Islet precursor cell (in vitro differentiated cells): ENCODE measurements around the gene PSME4.
A peak's percentile ranks its signal among the peaks of the same experiment; 100 is the strongest.
"Not testable (repeated sequence)": the region's sequence is repeated elsewhere in the genome, so short reads cannot be mapped to it uniquely, and the experiment has no call there.

Experiments used
- DNase-seq: peaks from one replicate; pipeline ENCODE4 v3.0.0-alpha.2; 2018

PSME4 gene

DNA sequence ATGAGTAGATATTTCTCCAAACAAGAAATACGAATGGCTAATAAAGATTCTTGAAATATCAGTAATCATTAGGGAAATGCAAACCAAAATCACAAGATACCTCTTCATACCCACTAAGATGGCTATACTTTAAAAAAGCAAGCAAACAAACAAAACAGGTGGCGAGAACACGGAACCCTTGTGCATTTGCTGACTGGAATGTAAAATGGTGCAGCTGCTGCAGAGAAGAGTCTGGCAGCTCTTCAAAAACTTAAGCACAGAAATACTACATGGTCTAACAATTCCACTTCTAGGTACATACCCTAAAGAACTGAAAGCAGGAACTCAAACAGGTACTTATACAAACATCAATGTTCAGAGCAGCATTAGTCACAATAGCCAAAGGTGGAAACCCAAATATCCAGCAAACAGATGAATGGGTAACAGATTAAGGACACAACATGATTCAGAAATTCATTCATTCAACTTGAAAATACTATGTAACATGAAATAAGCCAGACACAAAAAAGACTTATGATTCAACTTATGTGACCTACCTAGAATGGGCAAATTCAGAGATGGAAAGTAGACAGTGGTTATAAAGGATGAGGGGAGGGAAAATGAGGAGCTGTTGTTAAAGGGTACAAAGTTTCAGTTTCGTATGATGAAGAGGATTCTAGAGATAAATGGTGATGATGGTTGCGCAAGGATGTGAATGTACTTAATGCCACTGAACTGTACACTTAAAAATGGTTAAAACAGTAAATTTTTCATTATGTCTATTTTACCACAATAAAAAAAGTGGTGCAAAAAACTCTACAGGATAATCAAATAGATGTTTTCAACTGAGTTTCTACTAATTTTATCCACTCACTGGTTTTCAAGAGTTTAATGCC lies 84.2 kb downstream of the PSME4 start:
- no peak for DNase-seq

DNA sequence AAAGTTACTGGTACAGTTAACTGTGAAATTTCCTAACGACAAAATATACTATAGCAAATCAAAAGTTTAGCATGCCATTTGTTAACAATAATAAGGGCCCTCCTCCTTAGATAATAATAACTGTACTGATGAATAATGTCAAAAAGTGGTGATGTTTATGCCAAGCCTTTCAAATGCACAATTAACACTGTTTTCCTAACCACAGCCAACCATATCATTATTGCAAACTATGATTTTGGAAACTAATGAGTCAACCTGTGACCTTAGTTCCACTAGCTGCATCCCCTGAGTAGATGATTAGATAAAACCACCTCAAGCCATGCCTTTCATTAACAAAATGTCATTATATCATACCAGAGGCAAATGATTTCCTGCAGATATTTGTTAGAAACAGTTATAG lies 85.9 kb downstream of the PSME4 start:
- no peak for DNase-seq

DNA sequence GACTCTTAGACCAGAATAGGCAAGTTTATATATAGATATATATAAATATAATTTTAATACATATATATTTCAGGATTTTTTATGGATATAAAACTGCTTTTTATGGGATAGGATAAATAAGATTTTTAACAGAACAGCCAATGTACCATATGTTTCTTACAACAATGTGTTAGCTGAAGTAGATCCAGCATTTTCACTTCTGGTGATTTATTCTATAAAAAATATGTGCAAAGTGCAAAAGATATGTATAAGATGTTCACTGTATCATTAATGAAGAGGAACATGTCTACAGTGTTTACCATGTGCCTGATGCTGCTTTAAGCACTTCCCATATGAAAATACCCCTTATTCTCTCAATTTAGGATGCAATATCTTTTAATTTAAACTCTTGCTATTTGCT lies 88.8 kb downstream of the PSME4 start:
- DNase-seq: no peak

DNA sequence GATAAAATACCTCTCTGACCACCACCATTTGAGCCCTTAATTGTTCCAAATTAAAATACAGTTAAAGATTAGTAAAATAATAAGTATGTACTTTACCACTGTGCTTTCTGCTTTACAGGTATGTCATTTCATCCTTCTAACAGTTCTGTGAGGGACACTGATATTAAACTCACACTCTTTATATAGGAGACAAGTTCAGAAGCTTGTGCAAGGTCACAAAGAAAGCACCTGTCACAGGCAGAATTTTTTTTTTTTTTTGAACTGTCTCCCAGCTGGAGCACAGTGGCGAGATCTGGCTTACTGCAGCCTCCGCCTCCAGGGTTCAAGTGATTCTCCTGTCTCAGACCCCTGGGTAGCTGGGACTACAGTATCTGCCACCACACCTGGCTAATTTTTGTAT lies 89.4 kb downstream of the PSME4 start:
- no peak for DNase-seq

DNA sequence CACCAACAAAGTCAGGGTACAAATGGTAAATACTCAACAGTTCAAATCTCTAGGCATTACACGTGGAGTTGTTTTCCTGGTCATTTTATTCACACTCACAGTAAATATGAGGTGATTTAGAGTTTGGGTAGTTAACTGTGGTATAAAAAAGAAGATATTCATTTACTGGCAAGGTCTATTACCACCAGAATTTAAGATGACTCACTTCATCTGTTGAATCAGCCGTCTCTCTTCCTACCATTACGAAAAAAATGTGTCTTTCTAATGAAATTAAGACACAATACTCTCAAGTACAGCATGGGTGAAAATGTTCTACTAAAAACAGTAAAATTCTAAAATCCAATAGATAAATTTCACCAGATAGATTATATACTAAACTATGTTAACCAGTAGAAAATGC lies 90.0 kb downstream of the PSME4 start:
- no peak for DNase-seq

DNA sequence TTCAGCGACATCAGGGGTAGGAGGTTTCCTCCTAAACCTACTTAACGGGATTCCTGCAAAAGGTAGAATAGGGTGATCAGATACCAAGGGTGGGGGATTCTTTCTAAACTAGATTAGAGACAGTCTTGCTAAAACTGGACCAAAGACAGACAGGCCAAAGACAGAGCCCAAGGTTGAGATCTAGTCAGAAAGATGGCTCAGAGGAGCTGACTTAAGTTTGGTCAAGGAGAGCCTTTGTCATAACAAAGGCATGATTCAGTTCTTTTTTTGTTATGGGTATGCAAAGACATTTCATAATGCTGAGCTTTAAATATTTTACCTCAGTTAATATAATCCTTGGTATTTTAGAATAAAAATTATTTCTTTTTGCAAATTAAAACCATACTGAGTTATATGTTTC lies 93.2 kb downstream of the PSME4 start:
- DNase-seq: no peak

DNA sequence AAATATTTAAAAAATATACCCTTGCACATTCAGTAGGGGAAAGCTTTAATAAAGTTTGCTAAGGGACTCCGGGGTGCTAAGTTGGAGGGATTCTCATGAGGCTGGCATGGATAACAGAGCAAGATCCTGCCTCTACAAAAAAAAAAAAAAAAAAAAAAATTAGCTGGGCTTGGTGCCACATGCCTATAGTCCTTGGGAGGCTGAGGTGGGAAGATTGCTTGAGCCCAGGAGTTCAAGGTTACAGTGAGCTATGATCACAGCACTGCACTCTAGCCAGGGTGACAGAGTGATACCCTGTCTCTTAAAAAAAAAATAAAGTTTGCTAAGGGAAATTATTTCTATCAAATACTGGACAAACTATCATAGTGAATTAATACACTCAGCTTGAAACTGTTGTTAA lies 93.7 kb downstream of the PSME4 start:
- DNase-seq: no peak

DNA sequence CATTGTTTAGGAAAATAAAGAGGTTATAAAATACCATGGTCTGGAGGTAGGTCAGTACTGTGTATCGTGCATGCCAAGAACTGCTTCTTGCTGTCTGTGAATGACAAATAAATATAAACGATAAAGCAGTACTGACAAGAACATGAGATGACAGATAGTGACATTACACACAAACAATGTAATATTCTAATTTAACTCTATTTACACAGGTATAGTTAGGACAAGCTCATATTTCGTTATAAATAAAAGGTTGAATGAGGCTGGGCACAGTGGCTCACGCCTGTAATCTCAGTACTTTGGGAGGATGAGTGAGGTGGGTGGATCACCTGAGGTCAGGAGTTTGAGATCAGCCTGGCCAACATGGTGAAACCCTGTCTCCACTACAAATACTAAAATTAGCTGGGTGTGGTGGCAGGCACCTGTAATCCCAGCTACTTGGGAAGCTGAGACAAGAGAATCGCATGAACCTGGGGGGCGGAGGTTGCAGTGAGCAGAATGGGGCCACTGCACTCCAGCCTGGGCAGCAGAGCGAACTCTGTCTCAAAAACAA lies 96.3 kb downstream of the PSME4 start:
- no peak for DNase-seq

DNA sequence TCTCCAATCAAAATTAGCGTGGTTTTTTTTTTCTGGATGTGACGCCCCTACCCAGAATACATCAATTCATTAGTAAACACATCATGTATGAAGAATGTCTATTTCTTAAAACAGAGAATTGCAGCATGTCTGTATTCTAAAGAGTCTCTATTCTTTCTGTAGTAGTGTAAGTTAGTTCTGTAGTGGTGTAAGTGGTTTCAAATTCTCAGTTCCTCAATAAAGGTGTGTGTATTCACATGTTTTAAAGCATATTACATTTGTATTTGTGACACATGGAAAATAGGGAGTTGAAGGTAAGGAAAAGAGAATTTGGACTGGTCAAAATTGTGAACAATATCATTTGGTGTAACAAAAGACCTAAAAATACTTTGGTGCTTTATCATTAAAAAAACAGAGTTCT lies 103.0 kb downstream of the PSME4 start:
- DNase-seq: no peak

DNA sequence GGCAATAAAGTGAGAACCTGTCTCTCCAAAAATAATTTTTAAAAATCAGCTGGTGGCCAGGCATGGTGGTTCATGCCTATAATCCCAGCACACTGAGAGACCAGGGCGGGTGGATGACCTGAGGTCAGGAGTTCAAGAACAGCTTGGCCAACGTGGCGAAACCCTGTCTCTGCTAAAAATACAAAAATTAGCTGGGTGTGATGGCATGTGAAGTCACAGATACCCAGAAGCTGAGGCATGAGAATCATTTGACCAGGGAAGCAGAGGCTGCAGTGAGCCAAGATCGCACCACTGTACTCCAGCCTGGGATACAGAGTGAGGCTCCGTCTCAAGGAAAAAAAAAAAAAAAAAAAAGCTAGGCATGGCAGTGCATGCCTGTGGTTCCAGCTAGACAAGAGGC lies 103.6 kb downstream of the PSME4 start:
- DNase-seq: no peak

DNA sequence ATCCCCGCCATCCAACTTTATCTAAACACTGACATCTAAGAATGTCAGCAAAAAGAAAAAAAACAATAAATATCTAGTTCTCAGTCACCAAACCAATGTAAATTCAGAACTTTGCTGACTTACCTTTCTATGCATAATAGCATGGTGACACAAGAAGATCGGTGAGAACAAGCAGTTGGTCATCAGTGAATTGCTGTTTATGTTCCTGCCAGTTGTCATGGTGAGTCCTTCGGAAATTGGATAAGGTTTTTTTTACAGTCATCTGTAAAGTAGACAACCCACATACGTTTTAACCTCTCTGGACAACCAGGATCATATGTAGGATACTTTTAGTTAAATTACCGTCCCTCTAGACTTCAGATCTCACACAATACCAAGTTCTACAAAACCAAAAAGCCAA lies 104.8 kb downstream of the PSME4 start:
- DNase-seq: no peak

DNA sequence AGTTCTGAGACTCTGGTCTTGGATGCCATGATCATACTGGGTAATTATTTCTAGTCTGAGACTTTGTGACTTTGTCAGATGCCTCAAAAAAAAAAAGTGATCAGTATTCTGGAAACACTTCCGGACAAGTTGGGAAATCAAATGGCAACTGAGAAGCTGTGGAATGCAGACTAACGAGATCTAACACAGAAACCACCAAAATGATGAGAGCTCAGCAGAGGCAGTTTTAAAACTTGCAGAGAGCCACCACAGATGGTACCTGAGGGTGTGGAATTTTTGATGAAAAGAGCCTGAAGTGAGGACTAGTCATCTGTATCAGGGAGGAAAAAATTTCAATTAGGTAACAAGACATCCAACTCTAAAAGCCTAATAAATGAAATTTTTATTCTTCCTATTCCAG lies 105.5 kb downstream of the PSME4 start:
- no peak for DNase-seq

DNA sequence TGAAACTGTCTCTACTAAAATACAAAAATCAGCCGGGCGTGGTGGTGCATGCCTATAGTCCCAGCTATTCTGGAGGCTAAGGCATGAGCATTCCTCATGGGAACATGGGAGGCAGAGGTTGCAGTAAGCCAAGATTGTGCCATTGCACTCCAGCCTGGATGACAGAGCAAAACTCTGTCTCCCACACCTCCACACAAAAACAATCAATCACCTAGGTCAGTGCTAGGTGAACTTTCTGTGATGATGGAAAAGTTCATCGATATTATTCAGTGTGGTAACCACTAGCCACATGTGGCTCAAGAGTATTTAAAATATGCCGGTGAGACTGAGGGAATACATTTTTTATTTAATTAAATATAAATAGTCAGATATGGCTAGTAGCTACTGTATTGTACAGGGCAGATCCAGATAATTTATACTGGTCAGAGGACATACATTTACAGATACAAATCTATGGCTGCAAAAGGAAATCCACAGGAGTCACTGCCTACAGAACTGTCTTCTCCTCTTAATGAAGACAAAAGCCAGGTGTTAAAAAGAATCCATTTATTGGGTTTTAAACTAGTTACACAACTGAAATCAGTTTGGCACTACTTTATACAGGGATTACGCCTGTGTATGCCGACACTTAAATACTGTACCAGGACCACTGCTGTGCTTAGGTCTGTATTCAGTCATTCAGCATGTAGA lies 107.1 kb downstream of the PSME4 start:
- DNase-seq: no peak

DNA sequence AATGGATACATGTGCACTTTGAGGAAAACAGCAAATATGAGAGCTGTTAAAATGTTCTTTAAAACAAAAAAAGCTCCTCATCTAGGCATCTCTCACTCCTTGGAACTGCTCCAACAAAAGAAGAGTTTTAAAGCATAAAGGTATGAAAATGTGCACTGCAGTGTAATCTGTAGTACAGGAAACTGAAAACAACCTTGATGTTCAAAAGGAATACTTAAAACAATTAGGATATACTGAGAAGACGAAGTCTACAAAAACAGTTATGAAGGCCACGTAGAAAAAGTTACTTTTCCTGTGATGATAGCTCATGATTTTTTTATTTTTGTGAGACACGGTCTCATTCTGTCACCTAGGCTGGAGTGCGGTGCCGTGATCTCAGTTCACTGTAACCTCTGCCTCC lies 109.0 kb downstream of the PSME4 start:
- no peak for DNase-seq

DNA sequence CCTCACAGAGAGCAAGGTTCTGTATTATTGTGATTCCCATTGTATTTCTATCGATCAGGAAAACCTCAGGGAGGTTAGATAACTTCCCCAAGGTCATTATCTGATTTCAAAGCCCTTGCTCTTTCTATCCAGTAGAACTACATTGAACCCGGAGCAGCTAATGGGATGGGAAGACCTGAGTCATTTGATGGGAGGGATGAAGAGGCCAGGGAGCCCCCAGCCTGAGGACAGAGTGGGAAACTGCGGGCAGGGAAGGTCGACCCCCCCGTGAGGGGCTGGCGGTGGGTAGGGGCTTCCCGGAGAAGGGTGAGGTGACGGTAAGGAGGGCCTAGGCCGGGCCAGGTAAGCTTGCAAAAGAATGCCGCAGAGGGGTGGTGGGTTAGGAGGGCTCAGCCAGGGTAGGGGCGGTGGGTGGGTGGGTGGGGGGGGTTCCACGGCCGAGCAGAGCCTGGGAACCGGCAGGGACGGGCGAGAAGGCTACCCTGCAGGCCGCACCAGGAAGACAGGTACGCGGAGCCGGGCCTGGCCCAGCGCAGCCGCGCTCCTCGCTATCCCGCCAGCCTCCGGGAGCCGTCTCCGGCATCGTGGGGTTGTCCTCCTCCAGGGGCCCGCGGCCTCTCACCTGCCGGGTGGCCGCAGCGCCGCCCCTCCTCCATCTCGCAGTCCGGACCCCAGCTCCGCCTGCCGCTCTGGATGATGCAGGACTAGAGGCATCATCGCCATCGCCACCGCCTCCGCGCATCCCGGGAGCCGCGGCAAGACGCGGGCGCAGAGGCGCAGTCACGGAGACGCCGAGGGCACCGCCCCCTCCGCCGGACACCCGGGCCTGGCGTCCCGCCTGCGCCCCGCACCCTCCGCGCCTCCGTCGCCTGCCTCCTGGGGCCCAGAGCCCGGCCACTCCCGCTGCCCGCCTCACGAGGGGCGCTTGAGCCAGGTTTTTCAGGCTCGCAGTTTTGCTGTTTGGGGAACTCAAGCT lies 111.3 kb downstream of the PSME4 start, which contains the start of gene GPR75:
TSS of gene GPR75 (minus strand) at position 762 of the 976 bp plus-strand sequence. CDS start 5,211 bp downstream, outside the sequence.
- peak; percentile 57 for DNase-seq

DNA sequence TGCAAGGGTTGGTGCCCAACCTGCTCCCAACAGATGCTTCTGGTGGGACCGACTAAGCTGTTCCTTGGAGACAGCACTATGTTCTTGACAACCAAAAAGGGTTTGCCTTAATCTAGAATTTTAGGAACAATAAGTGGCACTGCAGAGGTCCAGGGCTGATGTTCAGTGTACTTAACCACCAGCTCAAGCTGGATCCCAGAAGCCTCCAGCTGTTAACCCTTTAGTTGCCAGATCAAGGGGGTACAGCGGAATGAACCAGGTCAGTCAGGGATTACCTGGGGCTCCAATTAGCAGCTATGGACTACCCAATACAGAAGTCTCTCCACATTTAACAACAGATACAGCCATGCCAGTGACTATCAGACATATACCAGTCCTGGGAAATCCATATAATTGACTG lies 114.5 kb downstream of the PSME4 start:
- no peak for DNase-seq

DNA sequence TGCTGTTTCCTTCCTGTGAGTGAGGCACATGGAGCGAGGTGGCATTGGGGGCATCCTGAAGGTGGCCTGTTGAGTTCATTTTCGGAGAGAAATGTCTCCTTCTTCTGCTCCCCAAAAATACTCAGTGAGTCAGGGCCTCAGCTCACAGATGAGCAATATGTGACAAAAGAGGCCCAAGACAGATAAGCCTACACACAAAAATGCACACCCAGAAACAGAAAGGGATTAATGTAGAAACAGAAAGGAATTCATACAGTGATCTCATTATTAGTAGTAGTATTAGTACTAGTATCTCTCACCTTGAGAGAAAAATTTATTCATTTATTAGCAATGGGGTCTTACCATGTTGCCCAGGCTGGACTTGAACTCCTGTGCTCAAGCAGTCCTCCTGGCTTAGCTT lies 116.1 kb downstream of the PSME4 start:
- no peak for DNase-seq

DNA sequence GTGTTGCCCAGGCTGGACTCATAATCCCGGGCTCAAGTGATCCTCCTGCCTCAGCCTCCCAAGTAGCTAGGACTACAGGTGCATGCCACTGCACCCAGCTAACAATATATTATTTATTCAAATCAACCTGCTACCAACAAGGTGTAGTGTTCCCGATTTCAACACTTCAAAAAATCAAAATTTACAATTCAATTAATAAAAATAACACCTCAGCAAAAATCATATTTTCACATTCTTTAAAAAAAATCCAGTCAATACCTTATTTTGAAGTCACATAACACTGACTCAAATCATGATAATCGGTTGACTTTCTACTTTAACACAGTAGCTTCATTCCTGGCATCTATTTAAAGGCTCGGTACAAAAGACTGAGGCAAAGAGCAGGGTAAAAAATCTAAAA lies 118.3 kb downstream of the PSME4 start:
- no peak for DNase-seq

DNA sequence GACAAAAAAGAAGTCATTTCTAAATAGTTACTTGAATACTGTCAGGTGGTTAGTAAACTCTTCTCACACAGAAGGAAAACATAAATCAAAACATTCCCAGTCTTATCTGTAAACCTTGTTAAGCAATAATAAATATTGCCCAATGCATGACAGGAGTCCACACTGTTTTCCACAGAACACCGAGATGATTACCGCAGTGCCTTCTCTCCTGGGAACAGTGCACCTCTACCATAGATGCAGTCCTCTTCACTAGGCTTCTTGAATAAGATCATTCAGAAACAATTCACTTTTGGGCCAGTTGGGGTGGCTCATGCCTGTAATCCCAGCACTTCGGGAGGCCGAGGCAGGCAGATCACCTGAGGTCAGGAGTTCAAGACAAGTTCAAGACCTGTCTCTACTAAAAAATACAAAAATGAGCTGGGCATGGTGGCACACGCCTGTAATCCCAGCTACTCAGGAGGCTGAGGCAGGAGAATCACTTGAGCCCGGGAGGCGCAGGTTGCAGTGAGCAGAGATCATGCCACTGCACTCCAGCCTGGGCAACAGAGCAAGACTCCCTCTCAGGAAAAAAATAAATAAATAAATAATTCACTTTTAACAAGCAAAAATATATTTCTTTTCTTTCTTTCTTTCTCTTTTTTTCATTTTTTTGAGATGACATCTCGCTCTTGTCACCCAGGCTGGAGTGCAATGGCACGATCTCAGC lies 119.6 kb downstream of the PSME4 start:
- DNase-seq: not testable (repeated sequence)

DNA sequence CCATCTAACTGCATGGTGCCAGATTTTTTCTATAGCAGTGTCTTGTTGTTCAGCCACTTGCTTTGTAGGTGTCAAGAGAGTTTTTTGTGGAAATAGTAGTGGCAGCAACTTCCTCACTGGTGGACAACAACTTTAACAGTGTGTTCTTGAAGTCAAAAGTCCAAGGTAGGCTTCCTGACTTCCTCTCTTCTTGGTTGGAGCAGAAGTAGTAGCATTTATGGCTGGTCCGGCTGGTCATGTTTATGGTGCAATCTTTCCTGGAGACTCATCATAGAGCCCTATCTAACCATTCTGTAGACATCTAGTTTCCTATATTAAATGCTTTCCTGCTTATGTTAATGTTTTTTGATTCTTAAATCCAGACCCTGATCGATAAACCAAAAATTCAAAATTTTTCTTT lies 122.7 kb downstream of the PSME4 start:
- no peak for DNase-seq

DNA sequence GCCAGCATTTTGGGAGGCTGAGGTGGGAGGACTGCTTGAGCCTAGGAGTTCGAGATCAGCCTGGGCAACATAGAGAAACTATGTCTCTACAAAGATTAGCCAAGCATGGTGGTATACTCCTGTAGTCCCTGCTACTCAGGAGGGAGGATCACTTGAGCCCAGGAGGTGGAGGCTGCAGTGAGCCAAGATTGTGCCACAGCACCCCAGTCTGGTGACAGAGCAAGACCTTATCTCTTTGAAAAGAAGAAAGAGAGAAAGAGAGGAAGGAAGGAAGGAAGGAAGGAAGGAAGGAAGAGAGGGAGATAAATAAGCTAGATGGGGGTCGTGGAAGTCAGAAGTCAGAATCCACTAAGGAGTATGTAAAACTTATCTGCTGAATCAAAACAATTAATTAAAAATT lies 127.2 kb downstream of the PSME4 start:
- DNase-seq: no peak

DNA sequence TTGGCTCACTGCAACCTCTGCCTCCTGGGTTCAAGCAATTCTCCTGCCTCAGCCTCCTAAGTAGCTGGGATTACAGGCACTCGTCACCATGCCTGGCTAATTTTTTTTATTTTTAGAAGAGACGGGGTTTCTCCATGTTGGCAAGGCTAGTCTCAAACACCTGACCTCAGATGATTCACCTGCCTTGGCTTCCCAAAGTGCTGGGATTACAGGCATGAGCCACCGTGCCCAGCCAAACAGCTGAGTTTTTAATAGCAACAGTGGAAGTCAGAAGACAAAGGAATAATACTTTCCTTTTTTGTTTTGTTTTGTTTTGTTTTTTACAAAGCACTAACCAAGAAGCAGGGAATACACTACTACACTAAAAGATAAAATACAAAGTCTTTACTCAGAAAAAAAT lies 127.9 kb downstream of the PSME4 start:
- no peak for DNase-seq
